ENCODE measurements around the gene PIGR.

GRCh38 chr1:206923009-206923960 is 23.0 kb downstream of the PIGR start:
- TF ChIP-seq POLR2A (IDR thresholded peaks at IDR 0.05; ENCODE audit: low read depth, low read length) (peak; percentile 62), TAF1 (IDR thresholded peaks at IDR 0.05; ENCODE audit: borderline replicate concordance, low read depth, low read length) (0 out of 2 replicates have a peak, but pooled peaks have one; percentile 50)
